Stimulated activated CD8-positive, alpha-beta memory T cell treated with anti-CD3 and anti-CD28 coated beads, Interleukin-4, amount 100 ng/mL, for 1 hour (primary cell): ENCODE measurements around the gene ZNF83.
A peak's percentile ranks its signal among the peaks of the same experiment; 100 is the strongest.
"Not testable (repeated sequence)": the region's sequence is repeated elsewhere in the genome, so short reads cannot be mapped to it uniquely, and the experiment has no call there.

Experiments used
- DNase-seq, 2 donors: peaks; one replicate each; pipeline ENCODE4 v3.0.0-alpha.2; 2020; ENCODE audit warnings: low read depth in 2 of 2, low spot score in 1 of 2

The ZNF83 gene

GRCh38 chr19:52637718-52638585 is at the start of gene ZNF83:
Gene ZNF83, minus strand, starts transcription at chr19:52638355.
- peak; percentile 76 to 81 for DNase-seq

GRCh38 chr19:52687684-52688083 is 49.5 kb upstream of the ZNF83 start:
- no peak for DNase-seq

- DNase-seq: no peak
These were observed 47.7 kb upstream of the ZNF83 start for GRCh38 chr19:52685811-52686210.

- not testable (repeated sequence) for DNase-seq
These were observed 43.1 kb upstream of the ZNF83 start for GRCh38 chr19:52681216-52681615.

GRCh38 chr19:52679598-52679997 is 41.4 kb upstream of the ZNF83 start:
- no peak for DNase-seq

- not testable (repeated sequence) for DNase-seq
These were observed 37.1 kb upstream of the ZNF83 start for GRCh38 chr19:52675239-52675638.

- no peak for DNase-seq
These were observed 34.9 kb upstream of the ZNF83 start for GRCh38 chr19:52673014-52673413.

GRCh38 chr19:52670046-52670445 is 31.9 kb upstream of the ZNF83 start:
- no peak for DNase-seq

- no peak for DNase-seq
These were observed 31.4 kb upstream of the ZNF83 start for GRCh38 chr19:52669586-52669985.

- no peak for DNase-seq
These were observed 29.8 kb upstream of the ZNF83 start for GRCh38 chr19:52667972-52668371.

- no peak for DNase-seq
These were observed 28.4 kb upstream of the ZNF83 start for GRCh38 chr19:52666506-52666905.

GRCh38 chr19:52665529-52665928 is 27.4 kb upstream of the ZNF83 start:
- no peak for DNase-seq

- no peak for DNase-seq
These were observed 26.9 kb upstream of the ZNF83 start for GRCh38 chr19:52665027-52665426.

- no peak for DNase-seq
These were observed 26.3 kb upstream of the ZNF83 start for GRCh38 chr19:52664461-52664860.

- DNase-seq: no peak
These were observed 24.5 kb upstream of the ZNF83 start for GRCh38 chr19:52662631-52663030.

- DNase-seq: no peak
These were observed 22.8 kb upstream of the ZNF83 start for GRCh38 chr19:52660981-52661380.

GRCh38 chr19:52659013-52659412 is 20.9 kb upstream of the ZNF83 start:
- no peak for DNase-seq

GRCh38 chr19:52658595-52658994 is 20.4 kb upstream of the ZNF83 start:
- DNase-seq: no peak

- no peak for DNase-seq
These were observed 15.0 kb upstream of the ZNF83 start for GRCh38 chr19:52653161-52653560.

GRCh38 chr19:52651956-52652355 is 13.8 kb upstream of the ZNF83 start:
- no peak for DNase-seq

- DNase-seq: no peak
These were observed 10.3 kb upstream of the ZNF83 start for GRCh38 chr19:52648336-52649016.

- no peak for DNase-seq
These were observed 8.5 kb upstream of the ZNF83 start for GRCh38 chr19:52646571-52647217.
